Measurements from ENCODE around the gene INO80D. TPM values are rescaled to one million over a fixed set of nuclear protein-coding genes. Genes with fewer than 3 reads are reported as not detected.
"Not testable (repeated sequence)": the region's sequence is repeated elsewhere in the genome, so short reads cannot be mapped to it uniquely, and the experiment has no call there.

Gene INO80D
- total RNA-seq, 1 donor from 2014 or later, result 25.2 TPM

DNA sequence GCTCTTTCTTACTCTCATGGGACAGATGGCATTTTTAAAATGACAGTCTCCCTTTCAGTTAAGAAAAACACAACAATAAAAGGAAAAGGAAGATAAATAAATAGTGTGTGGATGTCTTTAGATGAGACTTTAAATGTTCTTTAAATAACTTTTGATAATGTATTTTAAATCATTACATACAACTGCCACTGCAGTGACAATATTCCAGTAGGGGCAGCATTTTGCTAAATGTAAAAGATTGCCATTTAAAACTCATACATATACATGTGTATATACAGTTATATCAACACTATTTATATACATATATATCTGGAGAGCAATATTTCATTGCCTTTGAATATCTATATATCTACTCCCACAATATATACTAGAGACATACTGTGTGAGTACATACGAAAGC is 90.7 kb downstream of the INO80D start:
- peaks cover 2% of the 10 kb centered on the region for H3K4me1 Mint-ChIP-seq (ENCODE audit: low read depth)
- no peak overlapping the region for H3K4me3 Mint-ChIP-seq (ENCODE audit: low read depth)
- TF ChIP-seq, protein P1, sequence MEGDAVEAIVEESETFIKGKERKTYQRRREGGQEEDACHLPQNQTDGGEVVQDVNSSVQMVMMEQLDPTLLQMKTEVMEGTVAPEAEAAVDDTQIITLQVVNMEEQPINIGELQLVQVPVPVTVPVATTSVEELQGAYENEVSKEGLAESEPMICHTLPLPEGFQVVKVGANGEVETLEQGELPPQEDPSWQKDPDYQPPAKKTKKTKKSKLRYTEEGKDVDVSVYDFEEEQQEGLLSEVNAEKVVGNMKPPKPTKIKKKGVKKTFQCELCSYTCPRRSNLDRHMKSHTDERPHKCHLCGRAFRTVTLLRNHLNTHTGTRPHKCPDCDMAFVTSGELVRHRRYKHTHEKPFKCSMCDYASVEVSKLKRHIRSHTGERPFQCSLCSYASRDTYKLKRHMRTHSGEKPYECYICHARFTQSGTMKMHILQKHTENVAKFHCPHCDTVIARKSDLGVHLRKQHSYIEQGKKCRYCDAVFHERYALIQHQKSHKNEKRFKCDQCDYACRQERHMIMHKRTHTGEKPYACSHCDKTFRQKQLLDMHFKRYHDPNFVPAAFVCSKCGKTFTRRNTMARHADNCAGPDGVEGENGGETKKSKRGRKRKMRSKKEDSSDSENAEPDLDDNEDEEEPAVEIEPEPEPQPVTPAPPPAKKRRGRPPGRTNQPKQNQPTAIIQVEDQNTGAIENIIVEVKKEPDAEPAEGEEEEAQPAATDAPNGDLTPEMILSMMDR (IDR thresholded peaks at IDR 0.05; ENCODE audit: unreplicated experiment), result peak; percentile 17
- DNase-seq (ENCODE audit: low spot score, unreplicated experiment), result no peak
- no peaks in the 10 kb centered on the region for H3K27me3 Mint-ChIP-seq
- H3K27ac Mint-ChIP-seq, result no peak overlapping the region
- peaks cover 13% of the 10 kb centered on the region for H3K36me3 Mint-ChIP-seq (ENCODE audit: insufficient read depth)
- no peaks in the 10 kb centered on the region for H3K9me3 Mint-ChIP-seq (ENCODE audit: low read depth)

DNA sequence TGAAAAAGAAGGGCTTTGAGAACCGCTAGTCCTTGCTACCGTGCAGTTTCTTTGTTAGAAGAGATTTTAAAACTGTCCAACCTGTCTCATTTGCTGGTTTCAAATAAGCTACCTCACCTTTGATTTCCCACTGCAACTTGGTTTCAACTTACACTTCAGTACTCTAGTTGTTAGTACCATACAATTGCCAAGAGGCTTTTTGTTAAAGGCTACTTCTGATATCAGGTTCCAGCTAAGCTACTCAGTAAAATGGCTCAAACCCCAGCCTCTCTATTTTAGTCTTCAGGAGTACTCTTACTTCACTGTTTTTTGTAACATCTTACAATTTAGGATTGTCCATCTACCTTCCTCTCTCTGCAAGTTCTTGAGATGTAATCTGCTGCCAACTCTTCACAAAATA is 91.6 kb downstream of the INO80D start:
- DNase-seq (ENCODE audit: low spot score, unreplicated experiment), result no peak
- Mint-ChIP-seq H3K9me3 (ENCODE audit: low read depth) (no peaks in the 10 kb centered on the region), H3K36me3 (ENCODE audit: insufficient read depth) (peaks cover 13% of the 10 kb centered on the region), H3K4me1 (ENCODE audit: low read depth) (peaks cover 2% of the 10 kb centered on the region), H3K27me3 (no peaks in the 10 kb centered on the region), H3K27ac (no peak overlapping the region), H3K4me3 (ENCODE audit: low read depth) (no peak overlapping the region)
- TF ChIP-seq, protein P1 (IDR thresholded peaks at IDR 0.05; ENCODE audit: unreplicated experiment), result no peak

DNA sequence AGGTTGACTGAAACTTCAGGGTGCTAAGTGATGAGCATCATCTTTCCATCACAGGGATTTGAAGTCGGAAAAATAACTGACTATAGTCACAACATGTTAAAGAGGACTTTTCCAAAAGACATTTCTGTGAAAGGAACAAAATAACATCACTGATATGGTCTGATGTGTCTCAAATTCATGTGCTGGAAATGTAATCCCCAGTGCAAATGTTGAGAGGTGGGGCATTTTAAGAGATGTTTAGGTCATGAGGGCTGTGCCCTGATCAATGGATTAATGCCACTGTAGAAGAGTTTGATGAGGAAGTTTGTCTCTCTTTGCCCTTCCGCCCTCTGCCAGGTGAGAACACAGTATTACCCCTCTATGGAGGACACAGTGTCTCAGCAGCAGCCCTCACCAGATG is 95.9 kb downstream of the INO80D start:
- H3K9me3 Mint-ChIP-seq (ENCODE audit: low read depth), result no peaks in the 10 kb centered on the region
- H3K4me1 Mint-ChIP-seq (ENCODE audit: low read depth), result peaks cover 10% of the 10 kb centered on the region
- no peak overlapping the region for H3K4me3 Mint-ChIP-seq (ENCODE audit: low read depth)
- TF ChIP-seq, protein P1 (IDR thresholded peaks at IDR 0.05; ENCODE audit: unreplicated experiment), result no peak
- H3K27ac Mint-ChIP-seq, result no peak overlapping the region
- peaks cover 8% of the 10 kb centered on the region for H3K36me3 Mint-ChIP-seq (ENCODE audit: insufficient read depth)
- no peak for DNase-seq (ENCODE audit: low spot score, unreplicated experiment)
- H3K27me3 Mint-ChIP-seq, result no peaks in the 10 kb centered on the region

DNA sequence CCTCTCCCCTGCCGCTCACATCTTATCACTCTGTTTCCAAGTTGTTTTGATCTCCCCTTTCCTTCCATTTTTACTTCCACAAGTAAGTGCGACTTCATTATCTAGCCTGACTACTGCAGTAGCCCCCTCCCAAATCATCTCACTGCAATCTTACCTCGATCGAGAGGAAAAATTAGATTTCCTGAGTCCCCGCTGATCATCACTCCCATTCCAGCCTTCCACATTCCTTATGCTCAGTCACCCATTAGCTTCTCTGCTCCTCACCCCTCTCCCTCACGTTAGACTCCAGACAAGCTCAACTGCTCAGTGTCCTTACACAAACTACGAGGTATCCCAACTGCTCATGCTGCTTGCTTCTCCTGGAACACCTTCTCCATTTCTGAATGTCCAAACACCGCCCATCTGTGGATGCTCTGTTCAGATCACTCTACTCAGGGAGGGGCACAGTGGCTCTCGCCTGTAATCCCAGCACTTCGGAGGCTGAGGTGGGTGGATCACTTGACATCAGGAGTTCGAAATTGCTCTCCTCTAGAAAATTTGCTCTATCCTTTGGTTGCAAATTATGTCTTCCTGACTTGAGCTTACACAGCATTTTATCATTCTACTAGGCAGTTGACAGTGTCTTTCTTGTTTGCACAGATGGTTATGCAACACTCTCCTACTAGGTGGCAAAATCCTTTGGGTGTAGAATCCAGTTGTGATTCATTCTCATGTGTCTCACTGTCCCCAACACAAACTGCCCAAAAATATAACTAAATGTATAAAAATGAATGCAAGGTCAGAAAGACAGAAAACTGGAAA is 96.5 kb downstream of the INO80D start:
- Mint-ChIP-seq H3K4me3 (ENCODE audit: low read depth) (no peak overlapping the region), H3K4me1 (ENCODE audit: low read depth) (peaks cover 8% of the 10 kb centered on the region), H3K36me3 (ENCODE audit: insufficient read depth) (peaks cover 8% of the 10 kb centered on the region), H3K27me3 (no peaks in the 10 kb centered on the region), H3K27ac (peak overlapping the region; percentile 14), H3K9me3 (ENCODE audit: low read depth) (no peaks in the 10 kb centered on the region)
- TF ChIP-seq, protein P1 (IDR thresholded peaks at IDR 0.05; ENCODE audit: unreplicated experiment), result no peak
- DNase-seq (ENCODE audit: low spot score, unreplicated experiment), result no peak

DNA sequence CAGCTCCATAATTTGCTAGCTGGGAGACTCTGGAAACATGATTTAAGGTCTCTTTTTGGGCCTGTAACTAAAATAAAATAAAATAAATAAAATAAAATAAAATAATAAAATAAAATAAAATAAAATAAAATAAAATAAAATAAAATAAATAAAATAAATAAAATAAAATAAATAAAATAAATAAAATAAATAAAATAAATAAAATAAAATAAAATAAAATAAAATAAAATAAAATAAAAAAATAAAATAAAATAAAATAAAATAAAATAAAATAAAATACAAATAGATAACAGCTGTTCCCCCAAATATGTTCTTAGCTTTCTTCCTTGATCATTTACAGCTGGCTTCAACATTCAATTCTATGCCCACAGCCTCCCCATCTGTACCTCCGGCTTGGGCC is 97.3 kb downstream of the INO80D start:
- H3K36me3 Mint-ChIP-seq (ENCODE audit: insufficient read depth); DNase-seq (ENCODE audit: low spot score, unreplicated experiment); H3K4me1 Mint-ChIP-seq (ENCODE audit: low read depth); H3K27me3 Mint-ChIP-seq; H3K27ac Mint-ChIP-seq; H3K4me3 Mint-ChIP-seq (ENCODE audit: low read depth); H3K9me3 Mint-ChIP-seq (ENCODE audit: low read depth): not testable (repeated sequence)

DNA sequence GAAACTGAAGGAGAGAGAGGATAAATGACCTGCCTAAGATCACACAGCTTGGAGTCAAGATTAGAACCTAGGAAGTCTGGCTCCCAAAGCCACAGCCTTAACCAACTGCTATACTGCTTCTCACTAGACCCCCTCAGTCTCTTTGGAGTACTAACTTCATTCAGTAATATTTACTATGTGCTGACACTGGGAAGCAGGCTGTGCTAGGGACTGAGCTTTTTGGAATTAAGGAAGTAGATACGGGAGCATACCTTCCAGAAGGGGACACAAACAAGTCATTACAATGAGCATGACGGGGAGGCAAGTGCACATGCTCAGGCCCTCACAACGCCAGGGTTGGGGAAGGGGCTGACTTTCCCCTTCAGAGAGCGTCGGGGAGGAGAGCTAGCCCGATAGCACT is 97.7 kb downstream of the INO80D start:
- TF ChIP-seq, protein P1 (IDR thresholded peaks at IDR 0.05; ENCODE audit: unreplicated experiment), result no peak
- Mint-ChIP-seq H3K36me3 (ENCODE audit: insufficient read depth) (peaks cover 4% of the 10 kb centered on the region), H3K27me3 (no peaks in the 10 kb centered on the region), H3K4me3 (ENCODE audit: low read depth) (no peak overlapping the region), H3K4me1 (ENCODE audit: low read depth) (peaks cover 10% of the 10 kb centered on the region), H3K27ac (peak overlapping the region; percentile 8), H3K9me3 (ENCODE audit: low read depth) (no peaks in the 10 kb centered on the region)
- DNase-seq (ENCODE audit: low spot score, unreplicated experiment), result no peak

DNA sequence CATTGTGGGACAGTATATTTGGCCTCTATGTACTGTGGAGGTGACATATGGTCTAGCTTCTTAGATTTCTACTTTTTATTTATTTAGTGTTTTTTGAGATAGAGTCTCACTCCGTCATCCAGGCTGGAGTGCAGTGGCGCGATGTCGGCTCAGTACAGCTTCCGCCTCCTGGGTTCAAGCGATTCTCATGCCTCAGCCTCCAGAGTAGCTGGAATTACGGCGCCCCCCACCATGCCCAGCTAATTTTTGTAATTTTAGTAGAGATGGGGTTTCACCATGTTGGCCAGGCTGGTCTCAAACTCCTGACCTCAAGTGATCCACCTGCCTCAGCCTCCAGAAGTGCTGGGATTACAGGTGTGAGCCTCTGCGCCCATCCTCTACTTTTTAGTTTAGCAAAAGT is 99.6 kb downstream of the INO80D start:
- peaks cover 11% of the 10 kb centered on the region for H3K4me1 Mint-ChIP-seq (ENCODE audit: low read depth)
- H3K27me3 Mint-ChIP-seq; DNase-seq (ENCODE audit: low spot score, unreplicated experiment); H3K4me3 Mint-ChIP-seq (ENCODE audit: low read depth); H3K36me3 Mint-ChIP-seq (ENCODE audit: insufficient read depth); H3K9me3 Mint-ChIP-seq (ENCODE audit: low read depth); H3K27ac Mint-ChIP-seq: not testable (repeated sequence)

Measured in progenitor cell of endocrine pancreas (in vitro differentiated cells).